Endodermal cell (in vitro differentiated cells): ENCODE data around the gene PDE4D. TPM values are rescaled to one million over a fixed set of nuclear protein-coding genes. Genes with fewer than 3 reads are reported as not detected.

Experiments
- DNase-seq: peaks from one replicate; pipeline ENCODE4 v3.0.0-alpha.2; 2017
- H3K27ac ChIP-seq: 2 replicates; pipeline ENCODE4 v1.5.1; 2013; ENCODE audit warnings: mild to moderate bottlenecking, low read depth, low read length, moderate library complexity
- H3K27me3 ChIP-seq: 2 replicates; pipeline ENCODE4 v1.6.1; 2013; ENCODE audit warnings: mild to moderate bottlenecking, low read length, moderate library complexity; ENCODE audit not compliant: insufficient read depth, control insufficient read depth, poor library complexity, severe bottlenecking
- H3K36me3 ChIP-seq: 2 replicates; pipeline ENCODE4 v1.7.0; 2013; ENCODE audit warnings: mild to moderate bottlenecking, low read length, moderate library complexity; ENCODE audit not compliant: control insufficient read depth, insufficient read depth
- H3K4me1 ChIP-seq: one replicate; pipeline ENCODE4 v1.7.0; 2013; ENCODE audit warnings: low read length; ENCODE audit not compliant: control insufficient read depth, insufficient read depth
- H3K4me3 ChIP-seq: 2 replicates; pipeline ENCODE4 v1.5.1; 2013; ENCODE audit warnings: mild to moderate bottlenecking, low read length, moderate library complexity
- H3K9ac ChIP-seq: 2 replicates; pipeline ENCODE4 v1.6.1; 2013; ENCODE audit warnings: mild to moderate bottlenecking, low read length, moderate library complexity; ENCODE audit not compliant: poor library complexity, severe bottlenecking; ENCODE audit errors: extremely low read depth
- H3K9me3 ChIP-seq: 2 replicates; pipeline ENCODE4 v1.6.1; 2013; ENCODE audit warnings: mild to moderate bottlenecking, low read length, moderate library complexity; ENCODE audit not compliant: control insufficient read depth
- H3K27ac Mint-ChIP-seq: 2 replicates; pipeline ENCODE4 v1.8.0; 2020; ENCODE audit warnings: mixed read lengths
- H3K27me3 Mint-ChIP-seq: 2 replicates; pipeline ENCODE4 v1.8.0; 2021; ENCODE audit warnings: mild to moderate bottlenecking, mixed read lengths; ENCODE audit not compliant: insufficient read depth
- H3K36me3 Mint-ChIP-seq: 2 replicates; pipeline ENCODE4 v1.8.0; 2020; ENCODE audit warnings: low read depth, mixed read lengths
- H3K4me1 Mint-ChIP-seq: 2 replicates; pipeline ENCODE4 v1.8.0; 2020; ENCODE audit warnings: mixed read lengths
- H3K4me3 Mint-ChIP-seq: 2 replicates; pipeline ENCODE4 v1.8.0; 2020; ENCODE audit warnings: mild to moderate bottlenecking, moderate library complexity, mixed read lengths
- H3K9me3 Mint-ChIP-seq: 2 replicates; pipeline ENCODE4 v1.8.0; 2020; ENCODE audit warnings: mild to moderate bottlenecking, mixed read lengths
- WGBS, 2 experiments: methylation state at CpG; one replicate each; pipeline versions ENCODE4 v1.1.5 to v1.1.7; 2013; ENCODE audit warnings: missing lambda C conversion rate in 2 of 2, mixed read lengths in 1 of 2; ENCODE audit not compliant: insufficient coverage in 1 of 2, insufficient read length in 1 of 2; 5-methylcytosine and 5-hydroxymethylcytosine counted together
- total RNA-seq, 2 donors: library from RNA; stranded (reverse); fragmentation: NEBNext Ultra II Directional in 1 of 2; extraction: Animal tissue kit (Norgen Biotek cat#: 25700) in 1 of 2; gene quantifications; 2 replicates in 1 of 2; 3 replicates in 1 of 2; pipeline ENCODE4 v1.2.1, GENCODE V29; 2021
- TF ChIP-seq, protein P1 (sequence below): fragments of 200-600 bp; sonication (generic); conservative IDR thresholded peaks from 2 replicates; pipeline ENCODE4 v1.5.0; 2021; ENCODE audit warnings: antibody characterized with exemption, mild to moderate bottlenecking

PDE4D gene
- total RNA-seq, 2 donors from 2014 or later: 9.2 to 11.4 TPM

GRCh38 chr5:59917121-59917520 is 23.6 kb upstream of the PDE4D start:
- Mint-ChIP-seq H3K36me3 (no peaks in the 10 kb centered on the region), H3K4me1 (peaks cover 3% of the 10 kb centered on the region)
- 94% methylated on average over 2 of the region's 2 CpGs for whole genome bisulfite sequencing, 2 experiments

DNA sequence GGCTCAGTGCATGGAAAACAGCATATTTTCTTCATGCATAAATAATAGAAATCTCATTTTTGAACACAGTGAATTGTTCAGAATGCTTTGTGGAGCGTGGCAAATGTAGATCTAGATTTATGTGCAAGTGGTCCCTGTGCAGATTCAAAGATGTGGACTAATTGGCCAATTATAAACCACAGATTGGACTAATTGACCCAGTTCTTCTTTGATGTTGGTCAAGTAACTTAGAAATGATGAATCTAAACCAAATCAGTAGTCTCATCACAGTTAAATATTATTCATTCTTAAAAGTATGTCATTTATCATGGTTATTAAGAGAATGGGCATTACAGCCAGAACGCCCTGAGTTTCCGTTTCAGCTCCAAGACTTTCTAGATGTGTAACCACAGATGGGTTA is 11.7 kb upstream of the PDE4D start:
- no peaks in the 10 kb centered on the region for H3K36me3 Mint-ChIP-seq

More at GRCh38 chr5:59917121-59917520, 23.6 kb upstream of the PDE4D start:
- no peak overlapping the region for H3K27ac ChIP-seq
- no peaks in the 10 kb centered on the region for H3K9me3 ChIP-seq
- H3K36me3 ChIP-seq: no peaks in the 10 kb centered on the region
- H3K4me1 ChIP-seq: no peaks in the 10 kb centered on the region
- DNase-seq: no peak
- H3K27me3 ChIP-seq: no peaks in the 10 kb centered on the region
- Mint-ChIP-seq H3K9me3 (no peaks in the 10 kb centered on the region), H3K27ac (no peak overlapping the region), H3K27me3 (no peaks in the 10 kb centered on the region), H3K4me3 (no peak overlapping the region)
- H3K9ac ChIP-seq: no peak overlapping the region
- no peak overlapping the region for H3K4me3 ChIP-seq
- TF ChIP-seq, protein P1, sequence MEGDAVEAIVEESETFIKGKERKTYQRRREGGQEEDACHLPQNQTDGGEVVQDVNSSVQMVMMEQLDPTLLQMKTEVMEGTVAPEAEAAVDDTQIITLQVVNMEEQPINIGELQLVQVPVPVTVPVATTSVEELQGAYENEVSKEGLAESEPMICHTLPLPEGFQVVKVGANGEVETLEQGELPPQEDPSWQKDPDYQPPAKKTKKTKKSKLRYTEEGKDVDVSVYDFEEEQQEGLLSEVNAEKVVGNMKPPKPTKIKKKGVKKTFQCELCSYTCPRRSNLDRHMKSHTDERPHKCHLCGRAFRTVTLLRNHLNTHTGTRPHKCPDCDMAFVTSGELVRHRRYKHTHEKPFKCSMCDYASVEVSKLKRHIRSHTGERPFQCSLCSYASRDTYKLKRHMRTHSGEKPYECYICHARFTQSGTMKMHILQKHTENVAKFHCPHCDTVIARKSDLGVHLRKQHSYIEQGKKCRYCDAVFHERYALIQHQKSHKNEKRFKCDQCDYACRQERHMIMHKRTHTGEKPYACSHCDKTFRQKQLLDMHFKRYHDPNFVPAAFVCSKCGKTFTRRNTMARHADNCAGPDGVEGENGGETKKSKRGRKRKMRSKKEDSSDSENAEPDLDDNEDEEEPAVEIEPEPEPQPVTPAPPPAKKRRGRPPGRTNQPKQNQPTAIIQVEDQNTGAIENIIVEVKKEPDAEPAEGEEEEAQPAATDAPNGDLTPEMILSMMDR: no peak

GRCh38 chr5:59897075-59897474 is 3.5 kb upstream of the PDE4D start:
- Mint-ChIP-seq H3K36me3 (no peaks in the 10 kb centered on the region), H3K4me3 (no peak overlapping the region), H3K27ac (no peak overlapping the region), H3K27me3 (peaks cover 57% of the 10 kb centered on the region), H3K4me1 (peaks cover 6% of the 10 kb centered on the region), H3K9me3 (no peaks in the 10 kb centered on the region)
- Histone ChIP-seq H3K27me3 (peaks cover 57% of the 10 kb centered on the region), H3K9me3 (no peaks in the 10 kb centered on the region), H3K27ac (no peak overlapping the region), H3K9ac (no peak overlapping the region), H3K4me3 (no peak overlapping the region), H3K4me1 (no peaks in the 10 kb centered on the region), H3K36me3 (no peaks in the 10 kb centered on the region)
- DNase-seq: no peak
- TF ChIP-seq, protein P1: no peak

More for the DNA sequence above, 11.7 kb upstream of the PDE4D start:
- Histone ChIP-seq H3K4me1 (no peaks in the 10 kb centered on the region), H3K27ac (no peak overlapping the region), H3K9ac (no peak overlapping the region), H3K36me3 (no peaks in the 10 kb centered on the region), H3K4me3 (no peak overlapping the region), H3K9me3 (no peaks in the 10 kb centered on the region), H3K27me3 (peaks cover 7% of the 10 kb centered on the region)
- DNase-seq: no peak
- H3K4me3 Mint-ChIP-seq: no peak overlapping the region
- peaks cover 3% of the 10 kb centered on the region for H3K27me3 Mint-ChIP-seq
- H3K27ac Mint-ChIP-seq: no peak overlapping the region
- TF ChIP-seq, protein P1: no peak
- WGBS, 2 experiments: 90 to 91% methylated on average over 2 to 3 of the region's 3 CpGs
- H3K9me3 Mint-ChIP-seq: no peaks in the 10 kb centered on the region
- H3K4me1 Mint-ChIP-seq: no peaks in the 10 kb centered on the region
